ENCODE data around the gene PRKAG2.

GRCh38 chr7:151821806-151822540 lies 54.9 kb downstream of the PRKAG2 start:
- TF ChIP-seq ATF3 (IDR thresholded peaks at IDR 0.05) (no peak), HNF4A (conservative IDR thresholded peaks at IDR 0.05) (no peak)
- TF ChIP-seq, protein P1, sequence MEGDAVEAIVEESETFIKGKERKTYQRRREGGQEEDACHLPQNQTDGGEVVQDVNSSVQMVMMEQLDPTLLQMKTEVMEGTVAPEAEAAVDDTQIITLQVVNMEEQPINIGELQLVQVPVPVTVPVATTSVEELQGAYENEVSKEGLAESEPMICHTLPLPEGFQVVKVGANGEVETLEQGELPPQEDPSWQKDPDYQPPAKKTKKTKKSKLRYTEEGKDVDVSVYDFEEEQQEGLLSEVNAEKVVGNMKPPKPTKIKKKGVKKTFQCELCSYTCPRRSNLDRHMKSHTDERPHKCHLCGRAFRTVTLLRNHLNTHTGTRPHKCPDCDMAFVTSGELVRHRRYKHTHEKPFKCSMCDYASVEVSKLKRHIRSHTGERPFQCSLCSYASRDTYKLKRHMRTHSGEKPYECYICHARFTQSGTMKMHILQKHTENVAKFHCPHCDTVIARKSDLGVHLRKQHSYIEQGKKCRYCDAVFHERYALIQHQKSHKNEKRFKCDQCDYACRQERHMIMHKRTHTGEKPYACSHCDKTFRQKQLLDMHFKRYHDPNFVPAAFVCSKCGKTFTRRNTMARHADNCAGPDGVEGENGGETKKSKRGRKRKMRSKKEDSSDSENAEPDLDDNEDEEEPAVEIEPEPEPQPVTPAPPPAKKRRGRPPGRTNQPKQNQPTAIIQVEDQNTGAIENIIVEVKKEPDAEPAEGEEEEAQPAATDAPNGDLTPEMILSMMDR (IDR thresholded peaks at IDR 0.05; ENCODE audit: low read depth, low read length, missing input control): no peak
